Measurements from ENCODE around the gene SREK1IP1.
"Not testable (repeated sequence)": the region's sequence is repeated elsewhere in the genome, so short reads cannot be mapped to it uniquely, and the experiment has no call there.

SREK1IP1 gene

GRCh38 chr5:64763948-64764503 is 4.5 kb downstream of the SREK1IP1 start:
- FAIRE-seq: no peak

GRCh38 chr5:64759960-64760660 is 8.4 kb downstream of the SREK1IP1 start:
- no peak for FAIRE-seq

- FAIRE-seq: no peak
These were observed 9.6 kb downstream of the SREK1IP1 start for GRCh38 chr5:64758901-64759300.

- FAIRE-seq: no peak
These were observed 14.4 kb downstream of the SREK1IP1 start for GRCh38 chr5:64754066-64754465.

GRCh38 chr5:64749385-64749784 is 19.1 kb downstream of the SREK1IP1 start:
- no peak for FAIRE-seq

GRCh38 chr5:64746446-64746845 is 22.0 kb downstream of the SREK1IP1 start:
- FAIRE-seq: no peak

- FAIRE-seq: no peak
These were observed 23.6 kb downstream of the SREK1IP1 start for GRCh38 chr5:64744914-64745313.

- no peak for FAIRE-seq
These were observed 25.7 kb downstream of the SREK1IP1 start for GRCh38 chr5:64742821-64743220.

- FAIRE-seq: no peak
These were observed 26.1 kb downstream of the SREK1IP1 start for GRCh38 chr5:64742411-64742810.

GRCh38 chr5:64727150-64727549 is 41.3 kb downstream of the SREK1IP1 start:
- no peak for FAIRE-seq

- no peak for FAIRE-seq
These were observed 45.9 kb downstream of the SREK1IP1 start for GRCh38 chr5:64722588-64722987.

GRCh38 chr5:64714495-64714894 is 54.0 kb downstream of the SREK1IP1 start:
- not testable (repeated sequence) for FAIRE-seq

- FAIRE-seq: no peak
These were observed 61.3 kb downstream of the SREK1IP1 start for GRCh38 chr5:64707191-64707590.

GRCh38 chr5:64706074-64706473 is 62.4 kb downstream of the SREK1IP1 start:
- not testable (repeated sequence) for FAIRE-seq

- FAIRE-seq: no peak
These were observed 67.7 kb downstream of the SREK1IP1 start for GRCh38 chr5:64700765-64701164.

- FAIRE-seq: not testable (repeated sequence)
These were observed 72.1 kb downstream of the SREK1IP1 start for GRCh38 chr5:64696414-64696813.

GRCh38 chr5:64693636-64694035 is 74.9 kb downstream of the SREK1IP1 start:
- FAIRE-seq: no peak

- no peak for FAIRE-seq
These were observed 77.2 kb downstream of the SREK1IP1 start for GRCh38 chr5:64691291-64691690.

- FAIRE-seq: no peak
These were observed 77.9 kb downstream of the SREK1IP1 start, which contains the start of gene SHISAL2B for GRCh38 chr5:64690417-64691151. Gene SHISAL2B, plus strand, starts transcription at chr5:64690503. Its CDS starts 121 bp downstream, at chr5:64690624.

GRCh38 chr5:64690104-64690416 is 78.4 kb downstream of the SREK1IP1 start:
- FAIRE-seq: no peak

- no peak for FAIRE-seq
These were observed 79.5 kb downstream of the SREK1IP1 start for GRCh38 chr5:64688965-64689364.

- no peak for FAIRE-seq
These were observed 80.1 kb downstream of the SREK1IP1 start for GRCh38 chr5:64688391-64688790.

GRCh38 chr5:64685866-64686265 is 82.6 kb downstream of the SREK1IP1 start:
- no peak for FAIRE-seq

- no peak for FAIRE-seq
These were observed 85.9 kb downstream of the SREK1IP1 start for GRCh38 chr5:64682608-64683007.
